Lung (tissue), 12 donors: ENCODE results near the gene RRAGB. TPM values are rescaled to one million over a fixed set of nuclear protein-coding genes. Genes with fewer than 3 reads are reported as not detected.

Experiments used
- ATAC-seq: fragments of 200-7000 bp; cut with Tn5 transposase; one replicate; pipeline ENCODE4 v1.9.1; 2020; ENCODE audit warnings: moderate number of reproducible peaks; ENCODE audit not compliant: insufficient read depth, low FRiP score
- DNase-seq, 3 donors: peaks; one replicate each; pipeline ENCODE4 v3.0.0-alpha.2; 2013 to 2017
- H3K27ac ChIP-seq, 2 donors: one replicate each; pipeline ENCODE4 v1.5.1; 2013; ENCODE audit warnings: mild to moderate bottlenecking in 2 of 2, moderate library complexity in 2 of 2, control low read depth in 1 of 2, inconsistent platforms in 1 of 2, low read depth in 1 of 2, low read length in 1 of 2
- H3K27me3 ChIP-seq, 3 donors: one replicate each; pipeline ENCODE4 v1.5.1; 2013; ENCODE audit warnings: low read length in 2 of 3; ENCODE audit not compliant: control insufficient read depth in 3 of 3, insufficient read depth in 3 of 3
- H3K36me3 ChIP-seq, 4 donors: one replicate each; pipeline ENCODE4 v1.5.1; 2013; ENCODE audit warnings: low read length in 4 of 4, mild to moderate bottlenecking in 1 of 4, moderate library complexity in 1 of 4; ENCODE audit not compliant: control insufficient read depth in 4 of 4, insufficient read depth in 4 of 4
- H3K4me1 ChIP-seq, 5 donors: one replicate each; pipeline ENCODE4 v1.5.1; 2013; ENCODE audit warnings: low read length in 5 of 5, mild to moderate bottlenecking in 2 of 5, moderate library complexity in 1 of 5; ENCODE audit not compliant: control insufficient read depth in 5 of 5, insufficient read depth in 5 of 5
- H3K4me3 ChIP-seq: one replicate; pipeline ENCODE4 v1.5.1; 2013; ENCODE audit warnings: mild to moderate bottlenecking, control low read depth, moderate library complexity
- H3K9ac ChIP-seq, 2 donors: one replicate each; pipeline ENCODE4 v1.5.1; 2013; ENCODE audit warnings: low read length in 2 of 2, control low read depth in 1 of 2; ENCODE audit not compliant: insufficient read depth in 1 of 2
- H3K9me3 ChIP-seq, 4 donors: one replicate each; pipeline ENCODE4 v1.5.1; 2013; ENCODE audit warnings: low read length in 3 of 4, mild to moderate bottlenecking in 1 of 4, moderate library complexity in 1 of 4; ENCODE audit not compliant: control insufficient read depth in 4 of 4, insufficient read depth in 3 of 4
- CTCF ChIP-seq: IDR thresholded peaks from 2 replicates; pipeline ENCODE4 v1.5.1; 2012; ENCODE audit warnings: mild to moderate bottlenecking; ENCODE audit errors: control extremely low read depth, extremely low read depth
- WGBS, 2 donors: extraction: QIAGEN DNeasy Blood & Tissue Kit; methylation state at CpG; one replicate each; pipeline ENCODE4 v1.1.7; 2013; 5-methylcytosine and 5-hydroxymethylcytosine counted together
- polyA plus RNA-seq, 2 donors: library from polyadenylated mRNA; stranded (reverse); fragments of 200-250 nt; gene quantifications; one replicate each; pipeline ENCODE4 v1.2.1, GENCODE V29; 2013
- total RNA-seq, 2 donors: library from RNA; depleted of rRNA in 1 of 2; stranded (reverse); fragments of >200 nt in 1 of 2; gene quantifications; one replicate each; pipeline ENCODE4 v1.2.1, GENCODE V29; 2014 to 2021
- donor health status: control.
- donor health status: control.
- donor health status: Bipolar disorder and iron deficiency.
- donor health status: healthy.
- donor health status: DM: yes; HTN: yes; CAD: no.

RRAGB gene
- total and polyA plus RNA-seq, 4 donors, result 13.0 to 44.9 (median 16.2) TPM

GRCh38 chrX:55787727-55788126, 70.2 kb downstream of the RRAGB start:
- WGBS, 2 donors, result 63 to 77% methylated on average over 2 of the region's 2 CpGs
- H3K36me3 ChIP-seq, result no peaks in the 10 kb centered on the region
- no peak for TF ChIP-seq CTCF
- no peak overlapping the region for H3K9ac ChIP-seq
- peaks cover 0 to 4% (median 0%) of the 10 kb centered on the region in 4 donors for H3K9me3 ChIP-seq
- H3K27me3 ChIP-seq, result no peaks in the 10 kb centered on the region
- ATAC-seq, result no peak
- no peak overlapping the region for H3K4me3 ChIP-seq
- H3K27ac ChIP-seq, result no peak overlapping the region
- no peak for DNase-seq
- no peaks in the 10 kb centered on the region for H3K4me1 ChIP-seq

- no peaks in the 10 kb centered on the region for H3K36me3 ChIP-seq
- TF ChIP-seq CTCF, result no peak
- H3K4me1 ChIP-seq, result no peaks in the 10 kb centered on the region
- ATAC-seq (no peak), DNase-seq (no peak)
- H3K27me3 ChIP-seq, result no peaks in the 10 kb centered on the region
- no peaks in the 10 kb centered on the region for H3K9me3 ChIP-seq
- H3K4me3 ChIP-seq, result no peak overlapping the region
- H3K9ac ChIP-seq, result no peak overlapping the region
- WGBS, 2 donors, result 76 to 89% methylated on average over 1 of the region's 1 CpG
- no peak overlapping the region for H3K27ac ChIP-seq
These were observed 76.9 kb downstream of the RRAGB start for GRCh38 chrX:55794405-55794804.

GRCh38 chrX:55796496-55796895, 78.9 kb downstream of the RRAGB start:
- H3K4me1 ChIP-seq, result no peaks in the 10 kb centered on the region
- no peaks in the 10 kb centered on the region for H3K36me3 ChIP-seq
- DNase-seq, result no peak
- ATAC-seq, result no peak
- H3K27me3 ChIP-seq, result no peaks in the 10 kb centered on the region
- no peak overlapping the region for H3K27ac ChIP-seq
- TF ChIP-seq CTCF, result no peak
- no peak overlapping the region for H3K9ac ChIP-seq
- WGBS, 2 donors, result 28 to 44% methylated on average over 3 of the region's 3 CpGs
- no peaks in the 10 kb centered on the region for H3K9me3 ChIP-seq
- H3K4me3 ChIP-seq, result no peak overlapping the region

- no peaks in the 10 kb centered on the region for H3K36me3 ChIP-seq
- H3K9me3 ChIP-seq, result no peaks in the 10 kb centered on the region
- no peak overlapping the region for H3K9ac ChIP-seq
- H3K27me3 ChIP-seq, result peaks cover 0 to 2% (median 0%) of the 10 kb centered on the region in 3 donors
- no peak overlapping the region for H3K4me3 ChIP-seq
- DNase-seq (peak in 2 of 3 donors; percentile 1 to 31), ATAC-seq (no peak)
- no peak for TF ChIP-seq CTCF
- WGBS, 2 donors, result 35 to 72% methylated on average over 1 of the region's 1 CpG
- no peaks in the 10 kb centered on the region for H3K4me1 ChIP-seq
- no peak overlapping the region for H3K27ac ChIP-seq
These were observed 84.3 kb downstream of the RRAGB start for GRCh38 chrX:55801811-55802210.
